C1 segment of cervical spinal cord (tissue), 14 donors: ENCODE data around the gene ALDH1L2.
A peak's percentile ranks its signal among the peaks of the same experiment; 100 is the strongest.
"Not testable (repeated sequence)": the region's sequence is repeated elsewhere in the genome, so short reads cannot be mapped to it uniquely, and the experiment has no call there.

Experiments used
- DNase-seq, 14 donors: peaks; one replicate each; lab custom pipeline; 2025; lab: John Stamatoyannopoulos, UW

Gene ALDH1L2

DNA sequence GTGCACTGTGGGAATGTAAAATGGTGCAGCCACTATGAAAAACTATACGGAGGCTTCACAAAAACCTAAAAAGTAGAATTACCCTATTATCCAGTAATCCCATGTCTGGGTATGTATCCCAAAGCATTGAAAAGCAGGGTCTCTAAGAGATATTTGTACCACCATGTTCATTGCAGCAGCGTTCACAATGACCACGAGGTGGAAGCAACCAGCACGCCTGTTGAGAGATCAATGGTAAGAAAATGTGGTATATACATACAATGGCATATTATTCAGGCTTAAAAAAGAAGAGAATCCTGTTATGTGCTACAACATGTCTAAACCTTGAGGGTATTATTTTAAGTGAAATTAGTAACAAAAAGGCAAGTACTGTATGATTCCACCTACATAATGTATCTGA, 99.1 kb downstream of the ALDH1L2 start:
- no peak for DNase-seq

DNA sequence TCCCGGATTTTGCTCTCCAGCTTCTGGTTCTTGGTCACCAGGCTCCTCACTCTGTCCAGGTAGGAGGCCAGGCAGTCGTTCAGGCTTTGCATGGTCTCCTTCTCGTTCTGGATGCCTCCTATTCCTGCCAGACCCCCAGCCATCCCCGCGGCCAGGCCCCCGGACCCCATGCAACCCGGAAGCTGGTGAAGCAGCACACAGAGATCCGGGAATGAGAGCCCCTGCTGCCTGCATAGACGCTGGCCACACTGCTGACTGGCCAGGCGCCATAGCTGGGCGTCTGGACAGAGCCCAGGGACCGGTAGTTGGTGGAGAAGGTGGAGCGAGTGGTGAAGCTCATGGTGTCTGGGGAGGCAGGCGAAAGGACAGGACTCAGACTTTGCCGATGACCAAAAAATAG, 106.6 kb downstream of the ALDH1L2 start:
- DNase-seq: not testable (repeated sequence)

DNA sequence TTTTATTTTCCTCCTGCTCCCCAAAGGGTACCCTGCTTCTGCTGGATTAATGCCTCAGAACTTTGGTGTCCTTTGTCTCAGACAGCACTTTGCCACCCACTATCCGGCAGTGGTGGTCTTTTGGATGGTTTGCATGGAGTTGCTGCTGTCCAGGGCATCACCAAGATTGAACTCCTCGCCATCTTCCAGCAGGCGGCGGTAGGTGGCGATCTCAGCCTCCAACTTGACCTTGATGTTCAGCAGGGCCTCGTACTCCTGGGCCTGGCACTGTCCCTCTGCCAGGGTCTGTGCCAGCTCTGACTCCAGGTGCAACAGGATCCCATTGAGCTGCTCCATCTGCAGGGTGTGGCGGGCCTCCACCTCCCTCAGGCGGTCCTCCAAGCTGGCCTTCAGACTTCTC, 107.6 kb downstream of the ALDH1L2 start:
- no peak for DNase-seq

- DNase-seq: no peak
Observed at GRCh38 chr12:104975587-104976343, 108.5 kb downstream of the ALDH1L2 start.

GRCh38 chr12:104974626-104975290, 109.5 kb downstream of the ALDH1L2 start:
- peak in 5 of 14 donors; percentile 2 to 37 (median 7) for DNase-seq

DNA sequence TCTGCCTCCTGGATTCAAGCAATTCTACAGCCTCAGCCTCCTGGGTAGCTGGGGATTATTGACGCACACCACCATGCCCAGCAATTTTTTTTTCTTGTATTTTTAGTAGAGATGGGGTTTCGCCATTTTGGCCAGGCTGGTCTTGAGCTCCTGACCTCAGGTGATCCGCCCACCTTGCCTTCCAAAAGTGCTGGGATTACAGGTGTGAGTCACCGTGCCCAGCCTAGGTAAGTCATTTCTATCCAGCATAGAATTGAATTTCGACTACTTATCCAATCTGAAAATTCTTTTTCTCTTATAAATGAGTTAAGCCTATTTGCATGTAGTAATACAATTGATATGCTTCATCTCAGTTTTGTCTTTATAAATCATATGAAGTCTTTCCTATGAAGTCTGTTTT, 111.0 kb downstream of the ALDH1L2 start:
- no peak for DNase-seq

DNA sequence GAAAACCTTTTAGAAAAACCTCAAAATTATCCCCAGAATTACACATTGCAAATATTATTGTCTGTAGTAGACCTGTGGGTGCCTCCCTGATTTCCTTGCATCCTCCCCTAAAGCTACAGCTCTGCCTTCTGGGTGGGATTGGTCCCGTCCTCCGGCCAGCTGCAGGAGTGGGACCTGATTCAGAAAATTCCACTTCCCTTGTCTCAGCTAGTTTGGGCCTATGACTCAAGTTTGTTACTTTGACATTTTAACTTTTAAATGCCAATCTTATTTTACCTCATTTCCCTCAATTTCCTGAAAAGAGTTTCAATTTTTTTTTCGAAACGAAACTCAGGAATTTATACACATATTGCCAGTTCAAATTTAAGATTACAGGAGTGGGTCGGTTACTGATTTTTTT, 113.0 kb downstream of the ALDH1L2 start:
- no peak for DNase-seq
